Astrocyte (in vitro differentiated cells and primary cell): ENCODE data around the gene CD209. TPM values are rescaled to one million over a fixed set of nuclear protein-coding genes. Genes with fewer than 3 reads are reported as not detected.

Experiments used
- DNase-seq: peaks from one replicate; pipeline ENCODE4 v3.0.0-alpha.2; 2010; ENCODE audit warnings: low read depth
- FAIRE-seq: peaks from 2 replicates; lab custom pipeline; 2011; peaks lifted over from hg19 to GRCh38; lab: Jason Lieb, UNC
- H2AFZ ChIP-seq: 2 replicates; pipeline ENCODE4 v1.6.0; 2012; ENCODE audit warnings: low read depth, low read length, inconsistent platforms
- H3K27ac ChIP-seq: 2 replicates; pipeline ENCODE4 v1.5.1; 2011; ENCODE audit warnings: low read depth, low read length, inconsistent platforms
- H3K27me3 ChIP-seq: 2 replicates; pipeline ENCODE4 v1.6.0; 2011; ENCODE audit warnings: low read length, inconsistent platforms; ENCODE audit not compliant: insufficient read depth
- H3K36me3 ChIP-seq: 2 replicates; pipeline ENCODE4 v1.5.1; 2011; ENCODE audit warnings: low read length, inconsistent platforms; ENCODE audit not compliant: insufficient read depth
- H3K4me1 ChIP-seq: 2 replicates; pipeline ENCODE4 v1.5.1; 2011; ENCODE audit warnings: low read length, inconsistent platforms; ENCODE audit not compliant: insufficient read depth
- H3K4me2 ChIP-seq: 2 replicates; pipeline ENCODE4 v1.6.0; 2012; ENCODE audit warnings: low read length, inconsistent platforms
- H3K4me3 ChIP-seq: 2 replicates; pipeline ENCODE4 v1.5.1; 2011; ENCODE audit warnings: low read depth, mild to moderate bottlenecking, low read length, inconsistent platforms; ENCODE audit not compliant: insufficient read depth
- H3K79me2 ChIP-seq: 2 replicates; pipeline ENCODE4 v1.6.0; 2012; ENCODE audit warnings: mild to moderate bottlenecking, low read length, inconsistent platforms; ENCODE audit not compliant: insufficient read depth
- H3K9ac ChIP-seq: 2 replicates; pipeline ENCODE4 v1.6.0; 2012; ENCODE audit warnings: mild to moderate bottlenecking, low read length, inconsistent platforms
- H3K9me3 ChIP-seq: 2 replicates; pipeline ENCODE4 v1.5.1; 2012; ENCODE audit warnings: low read depth, mild to moderate bottlenecking, low read length, inconsistent platforms; ENCODE audit not compliant: insufficient read depth
- H4K20me1 ChIP-seq: 2 replicates; pipeline ENCODE4 v1.6.0; 2012; ENCODE audit warnings: low read length, inconsistent platforms; ENCODE audit not compliant: insufficient read depth
- H3K27ac Mint-ChIP-seq: one replicate; pipeline ENCODE4 v1.8.0; 2021; ENCODE audit warnings: mild to moderate bottlenecking, mixed read lengths; ENCODE audit not compliant: unreplicated experiment
- H3K27me3 Mint-ChIP-seq: one replicate; pipeline ENCODE4 v1.8.0; 2021; ENCODE audit warnings: low read depth, mixed read lengths; ENCODE audit not compliant: unreplicated experiment
- H3K36me3 Mint-ChIP-seq: one replicate; pipeline ENCODE4 v1.8.0; 2021; ENCODE audit warnings: low read depth, mixed read lengths; ENCODE audit not compliant: unreplicated experiment
- H3K4me1 Mint-ChIP-seq: one replicate; pipeline ENCODE4 v1.8.0; 2021; ENCODE audit warnings: low read depth, mixed read lengths; ENCODE audit not compliant: unreplicated experiment
- H3K4me3 Mint-ChIP-seq: one replicate; pipeline ENCODE4 v1.8.0; 2021; ENCODE audit warnings: mild to moderate bottlenecking, moderate library complexity, mixed read lengths; ENCODE audit not compliant: unreplicated experiment
- H3K9me3 Mint-ChIP-seq: one replicate; pipeline ENCODE4 v1.8.0; 2021; ENCODE audit warnings: mild to moderate bottlenecking, mixed read lengths; ENCODE audit not compliant: unreplicated experiment
- EZH2 ChIP-seq: IDR thresholded peaks from 2 replicates; pipeline ENCODE4 v1.6.1; 2012; ENCODE audit warnings: mild to moderate bottlenecking, low read length, inconsistent platforms; ENCODE audit not compliant: insufficient read depth
- total RNA-seq: library from RNA; stranded (reverse); gene quantifications from 2 replicates; pipeline ENCODE4 v1.2.1, GENCODE V29; 2021
- TF ChIP-seq, protein P1 (sequence below): IDR thresholded peaks from 2 replicates; pipeline ENCODE4 v1.5.1; 2011; ENCODE audit warnings: low read depth, mild to moderate bottlenecking, inconsistent platforms, low read length, moderate library complexity; ENCODE audit not compliant: insufficient read depth

Gene CD209
- total RNA-seq, 1 donor from 2014 or later = not detected

GRCh38 chr19:7699417-7700401 is 47.6 kb downstream of the CD209 start:
- H3K36me3 ChIP-seq = no peaks in the 10 kb centered on the region
- H3K4me3 Mint-ChIP-seq = no peak overlapping the region
- no peaks in the 10 kb centered on the region for H3K9me3 Mint-ChIP-seq
- H3K27me3 Mint-ChIP-seq = peaks cover 46% of the 10 kb centered on the region
- no peak for FAIRE-seq
- H3K9me3 ChIP-seq = no peaks in the 10 kb centered on the region
- no peaks in the 10 kb centered on the region for H3K79me2 ChIP-seq
- H3K27ac ChIP-seq = no peak overlapping the region
- no peak overlapping the region for H3K27ac Mint-ChIP-seq
- H3K36me3 Mint-ChIP-seq = no peaks in the 10 kb centered on the region
- H3K27me3 ChIP-seq = no peaks in the 10 kb centered on the region
- no peak overlapping the region for H2AFZ ChIP-seq
- H3K4me2 ChIP-seq = no peak overlapping the region
- no peaks in the 10 kb centered on the region for H3K4me1 ChIP-seq
- no peak for DNase-seq
- no peak overlapping the region for H3K4me3 ChIP-seq
- no peaks in the 10 kb centered on the region for H3K4me1 Mint-ChIP-seq
- no peak for TF ChIP-seq EZH2
- TF ChIP-seq, protein P1, sequence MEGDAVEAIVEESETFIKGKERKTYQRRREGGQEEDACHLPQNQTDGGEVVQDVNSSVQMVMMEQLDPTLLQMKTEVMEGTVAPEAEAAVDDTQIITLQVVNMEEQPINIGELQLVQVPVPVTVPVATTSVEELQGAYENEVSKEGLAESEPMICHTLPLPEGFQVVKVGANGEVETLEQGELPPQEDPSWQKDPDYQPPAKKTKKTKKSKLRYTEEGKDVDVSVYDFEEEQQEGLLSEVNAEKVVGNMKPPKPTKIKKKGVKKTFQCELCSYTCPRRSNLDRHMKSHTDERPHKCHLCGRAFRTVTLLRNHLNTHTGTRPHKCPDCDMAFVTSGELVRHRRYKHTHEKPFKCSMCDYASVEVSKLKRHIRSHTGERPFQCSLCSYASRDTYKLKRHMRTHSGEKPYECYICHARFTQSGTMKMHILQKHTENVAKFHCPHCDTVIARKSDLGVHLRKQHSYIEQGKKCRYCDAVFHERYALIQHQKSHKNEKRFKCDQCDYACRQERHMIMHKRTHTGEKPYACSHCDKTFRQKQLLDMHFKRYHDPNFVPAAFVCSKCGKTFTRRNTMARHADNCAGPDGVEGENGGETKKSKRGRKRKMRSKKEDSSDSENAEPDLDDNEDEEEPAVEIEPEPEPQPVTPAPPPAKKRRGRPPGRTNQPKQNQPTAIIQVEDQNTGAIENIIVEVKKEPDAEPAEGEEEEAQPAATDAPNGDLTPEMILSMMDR = no peak
- H3K9ac ChIP-seq = no peak overlapping the region
- H4K20me1 ChIP-seq = no peaks in the 10 kb centered on the region

- no peak for TF ChIP-seq EZH2
- TF ChIP-seq, protein P1 = no peak
- DNase-seq = no peak
- H3K4me3 Mint-ChIP-seq = no peak overlapping the region
- Histone ChIP-seq H3K27ac (no peak overlapping the region), H3K4me2 (no peak overlapping the region), H3K79me2 (no peaks in the 10 kb centered on the region), H3K9ac (no peak overlapping the region), H3K4me1 (no peaks in the 10 kb centered on the region), H2AFZ (no peak overlapping the region), H4K20me1 (no peaks in the 10 kb centered on the region), H3K27me3 (no peaks in the 10 kb centered on the region), H3K4me3 (no peak overlapping the region), H3K36me3 (no peaks in the 10 kb centered on the region), H3K9me3 (no peaks in the 10 kb centered on the region)
- FAIRE-seq = no peak
- H3K9me3 Mint-ChIP-seq = no peaks in the 10 kb centered on the region
- H3K4me1 Mint-ChIP-seq = no peaks in the 10 kb centered on the region
- H3K27me3 Mint-ChIP-seq = peaks cover 46% of the 10 kb centered on the region
- H3K27ac Mint-ChIP-seq = no peak overlapping the region
- no peaks in the 10 kb centered on the region for H3K36me3 Mint-ChIP-seq
These were observed 48.3 kb downstream of the CD209 start for GRCh38 chr19:7699003-7699402.

DNA sequence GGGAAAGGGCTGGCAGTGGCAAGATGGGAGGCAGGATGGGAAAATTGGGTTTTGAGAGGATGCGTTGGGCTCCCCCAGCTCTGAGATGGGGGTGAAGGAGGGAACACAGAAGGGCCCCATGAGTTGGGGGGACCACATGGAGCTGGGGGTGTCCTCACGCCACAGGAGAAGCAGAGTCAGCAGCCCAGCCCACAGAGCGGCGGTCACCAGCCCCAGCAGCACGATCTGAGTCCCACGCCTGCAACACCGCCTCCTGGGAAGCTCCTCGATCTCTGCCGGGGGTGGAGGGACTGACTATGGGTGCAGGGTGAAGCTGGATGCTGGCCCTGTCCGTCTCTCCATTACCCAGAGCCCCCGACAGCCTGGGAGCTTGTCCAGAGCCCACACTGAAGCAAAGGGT is 48.8 kb downstream of the CD209 start:
- no peak for DNase-seq
- H3K4me1 Mint-ChIP-seq = no peaks in the 10 kb centered on the region
- no peak overlapping the region for H3K27ac ChIP-seq

More for the DNA sequence above, 48.8 kb downstream of the CD209 start:
- no peak overlapping the region for H3K27ac Mint-ChIP-seq
- FAIRE-seq = no peak
- no peaks in the 10 kb centered on the region for H3K4me1 ChIP-seq
- H3K4me2 ChIP-seq = no peak overlapping the region
- H3K79me2 ChIP-seq = no peaks in the 10 kb centered on the region
- no peaks in the 10 kb centered on the region for H3K27me3 ChIP-seq
- H3K9ac ChIP-seq = no peak overlapping the region
- no peaks in the 10 kb centered on the region for H3K9me3 Mint-ChIP-seq
- H3K27me3 Mint-ChIP-seq = peaks cover 43% of the 10 kb centered on the region
- H3K36me3 ChIP-seq = no peaks in the 10 kb centered on the region
- H3K9me3 ChIP-seq = no peaks in the 10 kb centered on the region
- no peak overlapping the region for H3K4me3 Mint-ChIP-seq
- H4K20me1 ChIP-seq = no peaks in the 10 kb centered on the region
- no peak overlapping the region for H3K4me3 ChIP-seq
- TF ChIP-seq, protein P1 = no peak
- no peak for TF ChIP-seq EZH2
- H2AFZ ChIP-seq = no peak overlapping the region
- no peaks in the 10 kb centered on the region for H3K36me3 Mint-ChIP-seq
